Uterus (tissue), 2 donors: Measurements from ENCODE around the gene CDC42BPA.

Source experiments
- CTCF ChIP-seq, 4 experiments: fragments of 200-600 bp in 2 of 4; fragments of 450-650 bp in 2 of 4; sonication (generic) in 2 of 4; IDR thresholded peaks; one replicate each; pipeline ENCODE4 v1.5.1; 2016 to 2019; ENCODE audit warnings: antibody characterized with exemption in 4 of 4, mild to moderate bottlenecking in 2 of 4, moderate library complexity in 1 of 4
- POLR2A ChIP-seq, 2 donors: fragments of 450-650 bp; IDR thresholded peaks; one replicate each; pipeline ENCODE4 v1.6.1; 2016; ENCODE audit warnings: antibody characterized with exemption in 2 of 2, mild to moderate bottlenecking in 1 of 2, moderate library complexity in 1 of 2

- TF ChIP-seq POLR2A (IDR thresholded peaks at IDR 0.05): no peak
- no peak for TF ChIP-seq CTCF (IDR thresholded peaks at IDR 0.05)
Measured at GRCh38 chr1:227212164-227212563, 106.1 kb downstream of the CDC42BPA start.
